GM19099 (cell line): Measurements from ENCODE around the gene AGAP2.

Experiments used
- POLR2A ChIP-seq: IDR thresholded peaks from 3 replicates; pipeline ENCODE4 v1.6.1; 2011; ENCODE audit warnings: low read depth; ENCODE audit not compliant: insufficient read length; ENCODE audit errors: extremely low read depth

The AGAP2 gene

DNA sequence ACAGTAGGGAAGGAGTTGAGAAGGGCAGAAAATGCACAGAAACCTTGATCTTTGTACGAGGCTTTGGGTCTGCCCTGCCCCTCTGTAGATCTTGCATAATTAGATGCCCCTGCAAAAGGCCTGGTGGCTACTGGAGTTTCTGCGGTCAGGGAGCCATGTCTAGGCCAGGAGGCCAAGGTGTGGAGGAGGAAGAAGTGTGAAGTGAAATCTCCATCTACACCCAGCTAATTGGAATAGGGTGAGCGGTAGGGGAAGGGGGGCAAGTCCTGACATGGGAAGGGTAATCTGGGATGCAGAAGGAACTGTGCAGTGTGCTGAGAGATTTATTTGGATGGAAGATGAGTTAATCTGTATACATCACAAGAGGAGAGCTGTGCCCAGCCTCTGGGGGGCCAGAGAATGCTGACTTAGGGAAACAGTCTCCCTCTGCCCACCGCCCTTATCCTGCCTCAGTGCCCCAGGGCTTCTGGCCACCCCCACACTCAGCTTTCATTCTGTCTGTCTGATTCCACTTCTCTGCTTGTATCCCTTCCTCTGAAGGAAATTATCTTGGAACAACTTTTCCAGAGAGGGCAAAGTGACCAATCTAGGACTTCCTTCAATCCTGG, 23.0 kb upstream of the AGAP2 start:
- no peak for TF ChIP-seq POLR2A

DNA sequence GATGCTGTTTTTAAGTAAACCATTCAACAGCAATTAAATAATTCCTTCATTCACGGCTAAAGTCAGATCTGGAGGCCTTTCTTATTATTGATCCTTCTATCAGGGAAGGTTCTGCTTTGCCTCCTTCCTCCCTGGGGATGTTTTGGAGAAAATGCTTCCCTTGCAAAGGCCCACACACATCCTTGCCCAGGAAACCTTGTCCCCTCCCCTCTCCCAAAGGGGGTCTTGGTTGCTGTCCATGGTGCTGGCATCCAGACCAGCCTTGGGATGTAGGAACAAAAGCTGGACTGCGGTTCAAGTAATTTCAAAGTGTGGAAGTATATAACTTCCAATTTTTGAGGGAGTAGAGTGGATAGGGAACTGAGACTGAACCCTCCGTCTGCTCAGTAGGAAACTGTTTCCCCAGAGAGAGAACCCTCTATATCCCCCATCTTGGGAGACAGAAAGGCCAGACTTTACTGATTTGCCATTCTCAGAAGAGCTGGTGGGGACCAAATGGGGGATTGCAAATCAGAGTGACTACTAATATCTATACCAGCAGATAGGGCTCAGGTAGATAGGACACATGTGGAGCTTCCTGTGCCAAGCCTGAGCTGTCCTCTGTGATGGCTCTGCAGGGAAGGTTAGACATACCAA, 21.9 kb upstream of the AGAP2 start:
- no peak for TF ChIP-seq POLR2A

DNA sequence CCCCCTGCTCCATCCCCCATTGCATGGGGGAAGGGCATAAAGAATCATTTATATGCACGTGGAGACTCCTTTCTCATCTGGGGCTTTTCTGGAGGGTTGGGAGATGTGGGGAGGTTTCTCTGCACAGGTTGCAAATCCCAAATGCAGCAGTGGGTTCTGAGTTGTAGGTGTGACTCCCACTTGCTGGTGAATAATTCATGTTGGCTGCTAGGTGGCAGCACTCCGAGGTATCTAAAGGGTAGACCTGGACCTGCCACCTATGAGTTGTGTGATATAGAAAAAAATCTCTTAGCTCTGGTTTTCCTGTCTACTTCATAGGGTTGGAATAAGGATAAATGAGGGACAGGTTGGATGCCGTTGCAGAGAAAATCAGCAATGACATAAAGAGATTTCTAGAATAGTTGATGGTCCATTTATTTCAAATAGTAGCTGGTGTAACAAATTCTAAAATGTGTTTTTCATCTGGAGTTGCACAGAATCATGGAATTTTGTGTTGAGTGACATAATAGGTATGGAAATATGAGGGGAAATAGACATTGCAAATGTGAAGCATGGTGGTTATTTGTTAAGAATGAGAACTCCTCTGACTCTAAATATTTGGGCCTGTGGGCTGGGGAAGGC, 20.9 kb upstream of the AGAP2 start:
- no peak for TF ChIP-seq POLR2A

DNA sequence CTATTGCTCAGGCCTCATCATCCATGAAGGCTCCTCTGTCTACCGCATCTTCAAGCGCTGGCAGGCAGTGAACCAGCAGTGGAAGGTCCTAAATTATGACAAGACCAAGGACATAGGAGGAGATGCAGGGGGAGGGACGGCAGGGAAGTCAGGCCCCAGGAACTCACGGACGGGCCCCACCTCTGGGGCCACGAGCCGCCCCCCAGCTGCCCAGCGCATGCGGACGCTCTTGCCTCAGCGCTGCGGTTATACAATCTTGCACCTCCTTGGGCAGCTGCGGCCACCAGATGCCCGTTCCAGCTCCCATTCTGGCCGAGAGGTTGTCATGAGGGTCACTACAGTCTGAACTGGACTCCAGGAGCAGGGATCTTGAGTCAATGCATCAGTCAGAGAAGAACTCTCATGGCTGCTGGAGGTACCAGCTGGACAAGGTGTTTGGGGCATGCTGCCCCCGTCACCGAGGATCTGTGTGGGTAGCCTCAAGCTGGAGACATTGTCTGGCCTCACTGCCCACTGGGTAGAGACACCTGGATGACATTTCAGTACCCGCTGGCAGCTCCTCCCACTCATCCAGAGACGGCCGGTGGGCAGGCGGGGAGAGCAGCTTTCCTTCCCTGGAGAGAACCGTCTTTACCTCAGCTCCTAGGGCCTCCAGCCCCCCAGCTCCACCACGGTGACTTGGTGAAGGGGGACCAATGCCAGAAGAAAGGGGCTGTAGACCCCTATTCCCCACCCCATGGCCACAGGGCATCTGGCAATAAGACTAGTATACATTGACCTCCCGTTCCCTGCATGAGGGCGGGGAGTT, 20.2 kb upstream of the AGAP2 start:
- no peak for TF ChIP-seq POLR2A

DNA sequence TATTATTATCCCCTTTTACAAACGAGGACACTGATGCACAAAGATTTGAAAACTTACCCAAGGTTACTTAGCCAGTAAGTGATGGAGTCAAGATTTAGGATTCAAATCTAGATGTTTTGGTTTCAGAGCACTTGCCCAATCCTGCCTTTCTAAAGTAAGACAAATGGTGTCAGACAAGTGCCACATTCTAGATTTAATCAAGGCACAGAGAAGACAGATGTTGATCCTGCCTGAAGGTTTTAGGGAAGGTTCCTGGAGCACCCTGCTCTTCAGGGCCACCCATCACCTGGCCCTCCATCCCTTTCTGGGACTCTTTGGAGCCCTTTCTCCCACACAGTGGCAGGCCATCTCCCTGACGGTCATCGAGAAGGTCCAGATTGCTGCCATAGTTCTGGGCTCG, 19.2 kb upstream of the AGAP2 start:
- TF ChIP-seq POLR2A, result no peak

DNA sequence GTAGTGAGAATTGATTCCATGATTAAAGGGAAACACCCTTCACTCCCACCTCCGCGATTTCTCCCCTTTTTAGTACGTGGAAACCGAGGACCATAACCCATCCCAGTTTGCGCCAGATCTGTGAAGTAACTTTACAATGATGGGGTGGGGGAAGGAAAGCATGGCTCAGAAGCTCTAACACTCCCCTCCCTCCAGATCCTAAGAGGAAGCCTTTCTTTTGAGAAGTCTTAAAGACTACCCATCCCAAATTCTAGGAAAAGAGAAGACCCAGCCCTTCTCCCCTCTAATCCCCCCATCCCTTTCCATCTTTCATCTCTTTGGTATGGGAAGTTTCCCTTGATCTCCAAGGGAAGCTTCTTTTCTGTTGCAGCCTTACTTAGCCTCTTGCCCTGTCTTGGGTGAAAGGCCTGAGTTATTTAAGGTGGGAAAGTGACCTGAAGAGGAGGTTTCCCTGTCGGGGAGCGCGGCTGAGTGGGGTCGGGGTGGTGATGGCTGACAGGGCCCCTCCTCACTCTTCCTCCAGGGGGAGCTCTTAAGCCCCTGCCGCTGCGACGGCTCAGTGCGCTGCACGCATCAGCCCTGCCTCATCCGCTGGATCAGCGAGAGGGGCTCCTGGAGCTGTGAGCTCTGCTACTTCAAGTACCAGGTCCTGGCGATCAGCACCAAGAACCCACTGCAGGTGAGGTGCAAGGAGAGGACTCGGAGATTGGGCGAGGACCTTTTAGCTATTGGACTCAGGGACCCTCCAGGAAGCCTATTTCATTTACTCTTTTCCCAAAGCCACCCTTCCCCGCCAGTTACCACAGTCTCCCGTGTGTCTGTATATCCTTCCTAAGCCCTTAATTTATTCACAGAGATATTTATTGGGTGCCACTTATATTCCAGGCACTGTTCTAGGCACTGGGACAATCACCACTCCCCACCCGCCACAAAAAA, 18.1 kb upstream of the AGAP2 start:
- no peak for TF ChIP-seq POLR2A

DNA sequence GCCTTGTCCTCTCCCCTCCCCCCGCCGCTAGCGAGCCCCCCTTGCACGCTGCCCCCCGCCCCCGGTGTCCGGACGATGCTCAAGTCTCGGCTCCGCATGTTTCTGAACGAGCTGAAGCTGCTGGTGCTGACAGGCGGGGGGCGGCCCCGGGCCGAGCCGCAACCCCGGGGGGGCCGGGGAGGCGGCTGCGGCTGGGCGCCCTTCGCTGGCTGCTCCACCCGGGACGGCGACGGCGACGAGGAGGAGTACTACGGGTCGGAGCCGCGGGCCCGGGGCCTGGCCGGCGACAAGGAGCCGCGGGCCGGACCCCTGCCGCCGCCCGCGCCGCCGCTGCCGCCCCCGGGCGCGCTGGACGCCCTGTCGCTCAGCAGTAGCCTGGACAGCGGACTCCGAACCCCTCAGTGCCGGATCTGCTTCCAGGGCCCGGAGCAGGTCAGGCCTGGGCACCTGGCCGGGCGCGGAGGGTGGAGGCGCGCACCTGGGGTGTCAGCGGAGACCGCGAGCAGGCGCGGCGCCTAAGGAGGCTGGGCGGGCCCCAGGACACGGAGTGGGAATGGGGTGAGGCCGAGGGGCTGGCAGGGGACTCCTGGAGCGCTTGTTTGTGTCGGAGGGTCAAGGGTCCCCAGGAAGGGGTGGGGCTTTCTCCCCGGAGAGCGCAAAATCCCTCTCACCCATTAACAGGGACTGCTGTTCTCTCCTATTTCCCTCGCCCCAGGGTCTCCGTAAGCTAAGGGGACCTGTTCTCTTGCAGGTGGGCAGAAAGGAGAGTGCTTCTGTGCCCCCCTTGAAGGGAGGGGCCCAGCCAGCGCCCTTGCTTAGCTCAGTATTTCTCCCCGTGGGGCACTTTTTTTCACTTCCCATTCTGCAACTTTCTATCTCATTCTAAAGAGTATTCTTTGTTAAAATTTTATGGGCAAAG, 17.2 kb upstream of the AGAP2 start:
- no peak for TF ChIP-seq POLR2A

DNA sequence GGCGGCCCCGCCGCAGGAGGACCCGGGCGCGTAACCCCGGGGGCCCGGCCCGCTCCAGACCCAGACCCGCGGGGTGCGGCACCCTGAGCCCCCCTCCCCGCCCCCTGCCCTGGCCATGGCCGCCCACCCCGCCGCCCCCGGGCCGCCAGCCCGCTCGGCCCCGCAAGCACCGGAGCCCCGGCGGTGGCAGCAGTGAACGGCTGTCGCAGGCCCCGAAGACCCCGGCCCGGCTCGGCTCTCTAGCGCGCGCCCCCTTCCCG, 16.6 kb upstream of the AGAP2 start:
- TF ChIP-seq POLR2A, result no peak

DNA sequence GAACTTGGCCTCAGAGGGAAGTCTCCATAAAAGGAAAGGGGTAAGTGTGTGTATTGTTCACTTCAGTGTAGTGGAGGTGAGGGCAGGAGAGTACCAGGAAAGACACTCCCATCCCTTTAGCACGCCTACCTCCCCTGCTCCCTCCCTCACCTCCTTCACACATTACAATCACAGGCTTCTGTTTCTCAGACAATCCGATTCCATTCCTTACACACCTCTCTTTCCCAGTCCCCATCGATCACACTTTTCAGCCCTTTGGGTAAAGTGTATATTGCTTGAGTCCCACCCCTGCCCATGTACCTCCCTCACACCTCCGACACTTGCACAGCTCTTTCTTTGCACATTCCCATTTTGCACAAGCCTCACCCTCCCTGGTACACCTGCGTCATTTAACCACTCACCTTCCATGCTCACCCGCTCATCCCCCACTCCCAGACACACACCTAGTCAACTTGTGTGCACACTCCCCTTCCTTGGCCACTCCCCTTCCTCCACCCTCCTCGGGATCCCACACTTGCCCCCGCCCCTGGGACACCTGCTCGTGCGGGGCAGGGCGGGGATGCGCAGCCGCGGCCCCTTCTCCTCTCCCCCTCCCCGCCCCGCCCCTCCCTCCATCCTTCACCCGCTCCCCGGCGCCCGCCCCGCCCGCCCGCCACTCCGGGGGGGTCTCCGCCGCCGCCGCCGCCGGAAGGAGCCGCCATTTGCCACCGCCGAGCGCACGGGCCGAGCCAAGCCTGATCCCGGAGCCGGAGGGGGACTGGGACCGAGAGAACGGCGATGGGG, 16.1 kb upstream of the AGAP2 start, which contains the start of gene MARCHF9:
Gene MARCHF9 (plus strand): TSS at position 693 of the 783 bp plus-strand sequence. CDS start 426 bp downstream, outside the sequence.
- no peak for TF ChIP-seq POLR2A

DNA sequence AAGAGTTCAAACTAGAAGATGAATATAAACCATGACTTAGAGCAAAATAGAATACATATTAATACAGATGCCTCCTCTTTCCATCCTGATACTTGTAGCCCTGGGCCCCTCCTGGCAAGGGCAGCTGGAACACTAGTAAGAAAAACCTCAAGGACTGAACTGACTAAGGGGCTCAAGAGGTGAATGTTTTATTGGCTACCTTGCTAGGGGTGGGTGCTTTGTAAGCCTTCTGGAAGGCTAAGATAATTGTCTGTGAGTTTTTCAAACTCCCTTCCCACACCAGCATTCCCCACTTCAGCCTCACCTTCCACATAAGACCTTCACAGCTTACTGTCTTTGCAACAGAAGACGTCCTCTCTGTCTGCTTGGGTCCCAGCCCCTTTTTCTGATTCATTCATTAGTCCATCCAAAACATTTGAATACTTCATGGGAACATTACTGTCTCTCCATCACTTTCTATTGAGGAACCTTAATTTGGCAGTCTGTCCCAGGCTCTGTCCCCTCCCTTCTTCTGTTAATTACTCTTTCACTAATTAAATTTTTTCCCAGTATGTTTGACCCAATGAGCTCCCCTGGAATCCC, 15.3 kb upstream of the AGAP2 start:
- no peak for TF ChIP-seq POLR2A

DNA sequence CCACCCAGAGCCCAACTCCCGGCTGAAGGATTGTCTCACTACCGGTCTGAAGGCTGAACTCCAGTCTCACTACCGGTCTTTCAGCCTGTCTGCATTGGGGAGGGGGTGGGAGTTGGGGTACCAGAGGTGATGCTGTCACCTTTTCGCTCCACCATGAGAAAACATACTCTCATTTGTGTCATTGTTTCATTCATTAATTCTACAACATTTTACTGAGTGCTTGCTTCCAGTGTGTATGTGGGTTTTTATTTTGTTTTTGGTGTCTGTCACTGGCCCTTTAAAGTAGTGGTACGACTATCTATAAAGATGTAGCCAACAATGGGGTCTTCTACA, 14.1 kb upstream of the AGAP2 start:
- TF ChIP-seq POLR2A, result no peak

DNA sequence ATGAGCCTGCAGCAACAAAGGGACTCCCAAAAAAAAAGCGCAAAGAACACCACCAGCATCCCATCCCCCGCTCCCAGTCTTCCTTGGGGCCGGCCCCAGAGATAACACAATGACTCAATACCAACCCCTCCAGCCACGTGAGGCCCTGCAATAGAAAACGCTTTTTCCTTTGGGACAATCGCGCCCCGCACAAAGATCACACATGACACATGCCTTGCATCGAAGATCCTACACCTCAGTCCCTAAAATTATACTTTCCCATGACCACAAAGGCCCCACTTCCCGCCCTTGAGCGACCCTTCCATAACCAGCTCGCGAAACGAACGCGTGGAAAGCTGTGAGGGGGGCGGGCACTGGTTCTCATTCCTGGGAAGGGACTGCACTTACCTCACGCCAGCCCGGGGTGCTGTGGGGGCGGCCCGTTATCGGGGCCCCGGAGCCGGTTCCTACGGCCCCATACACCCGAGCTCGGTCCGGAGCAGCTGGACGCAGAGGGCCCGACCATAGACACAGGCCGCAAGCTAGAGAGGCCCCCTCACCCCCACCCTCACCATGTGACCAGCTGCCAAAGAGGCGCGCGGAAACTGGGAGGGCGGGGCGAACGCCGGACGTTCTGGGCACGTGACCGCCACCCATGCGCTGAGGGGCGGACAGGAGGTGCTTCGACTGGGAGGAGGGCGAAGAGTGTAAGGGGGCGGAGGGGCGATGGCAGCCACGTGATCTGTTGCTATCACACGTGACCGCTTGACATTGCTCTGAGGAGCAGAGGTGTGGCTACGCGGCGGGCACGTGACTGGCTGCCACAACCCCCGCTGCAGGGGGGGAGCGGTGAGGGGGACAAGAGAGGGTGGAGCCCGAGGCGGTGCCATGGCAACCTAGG, 13.5 kb upstream of the AGAP2 start, which contains the start of gene CDK4:
Gene CDK4 (minus strand): TSS at position 523 of the 880 bp plus-strand sequence. CDS start 593 bp downstream, outside the sequence.
- peak; percentile 71 for TF ChIP-seq POLR2A
